Brain microvascular endothelial cell (primary cell): ENCODE results near the gene EXOC3L2.

Source experiments
- DNase-seq: peaks from one replicate; pipeline ENCODE4 v3.0.0-alpha.2; 2020
- H3K27ac ChIP-seq: fragments of 250-450 bp; sonication (Bioruptor Pico); 2 replicates; pipeline ENCODE4 v1.5.1; 2020; ENCODE audit warnings: mild to moderate bottlenecking, moderate library complexity
- H3K27me3 ChIP-seq: fragments of 250-450 bp; sonication (Bioruptor Pico); replicated peaks from 2 replicates; pipeline ENCODE4 v1.5.1; 2020; ENCODE audit warnings: mild to moderate bottlenecking
- H3K36me3 ChIP-seq: fragments of 250-450 bp; sonication (Bioruptor Pico); replicated peaks from 2 replicates; pipeline ENCODE4 v1.5.1; 2020; ENCODE audit warnings: mild to moderate bottlenecking
- H3K4me3 ChIP-seq: 2 replicates; pipeline ENCODE4 v1.5.1; 2011; ENCODE audit warnings: low read depth, mild to moderate bottlenecking, control low read depth, low read length, moderate library complexity
- CTCF ChIP-seq: IDR thresholded peaks from 2 replicates; pipeline ENCODE4 v1.5.1; 2011; ENCODE audit warnings: low read depth, mild to moderate bottlenecking, moderate library complexity, low read length, control low read depth, inconsistent platforms; ENCODE audit errors: missing control alignments
- in situ Hi-C: cut with HindIII; loops from 2 replicates; pipeline ENCODE4 v1.10.0; 2017; ENCODE audit warnings: low sequenced_read_pairs, low pct_ligation_motif_present

EXOC3L2 gene

GRCh38 chr19:45250216-45250831, 5.1 kb upstream of the EXOC3L2 start:
- in situ Hi-C loops = no loop called here
- H3K27ac ChIP-seq = no peak overlapping the region
- H3K27me3 ChIP-seq = no peaks in the 10 kb centered on the region
- no peak for DNase-seq
- peak overlapping the region; percentile 64 for H3K4me3 ChIP-seq
- no peaks in the 10 kb centered on the region for H3K36me3 ChIP-seq
- TF ChIP-seq CTCF = no peak

GRCh38 chr19:45249261-45250033, 4.2 kb upstream of the EXOC3L2 start:
- TF ChIP-seq CTCF = no peak
- no peak for DNase-seq
- Histone ChIP-seq H3K36me3 (no peaks in the 10 kb centered on the region), H3K27ac (no peak overlapping the region), H3K4me3 (no peak overlapping the region), H3K27me3 (no peaks in the 10 kb centered on the region)
- in situ Hi-C loops = no loop called here

GRCh38 chr19:45247136-45247535, 1.9 kb upstream of the EXOC3L2 start:
- TF ChIP-seq CTCF = no peak
- in situ Hi-C loops = no loop called here

GRCh38 chr19:45245826-45246225, 619 bp upstream of the EXOC3L2 start:
- Histone ChIP-seq H3K4me3 (no peak overlapping the region), H3K27ac (no peak overlapping the region), H3K36me3 (no peaks in the 10 kb centered on the region), H3K27me3 (no peaks in the 10 kb centered on the region)
- DNase-seq = no peak
- no peak for TF ChIP-seq CTCF
- in situ Hi-C loops = no loop called here

More at GRCh38 chr19:45247136-45247535, 1.9 kb upstream of the EXOC3L2 start:
- Histone ChIP-seq H3K27me3 (no peaks in the 10 kb centered on the region), H3K36me3 (no peaks in the 10 kb centered on the region), H3K4me3 (no peak overlapping the region), H3K27ac (no peak overlapping the region)
- no peak for DNase-seq

- no peak for TF ChIP-seq CTCF
- H3K36me3 ChIP-seq = no peaks in the 10 kb centered on the region
- no peak for DNase-seq
- in situ Hi-C loops = no loop called here
- no peaks in the 10 kb centered on the region for H3K27me3 ChIP-seq
- H3K27ac ChIP-seq = no peak overlapping the region
- H3K4me3 ChIP-seq = no peak overlapping the region
These were observed 943 bp downstream of the EXOC3L2 start for GRCh38 chr19:45244133-45244794.
